AG04450 (cell line): Measurements from ENCODE around the gene SRPK2. TPM values are rescaled to one million over a fixed set of nuclear protein-coding genes. Genes with fewer than 3 reads are reported as not detected.
A peak's percentile ranks its signal among the peaks of the same experiment; 100 is the strongest.

ENCODE experiments used
- CTCF ChIA-PET: fragments of 300-600, 350-600 bp; formaldehyde crosslinking; extraction: SDS; loops from one replicate; lab custom pipeline; 2022; ENCODE audit warnings: antibody characterized with exemption, inconsistent platforms; lab: Charles Lee
- POLR2A ChIA-PET: fragments of 350-600 bp; formaldehyde crosslinking; extraction: SDS; loops from one replicate; lab custom pipeline; 2021; ENCODE audit warnings: antibody characterized with exemption, inconsistent platforms; lab: Yijun Ruan, JAX
- DNase-seq: peaks from one replicate; pipeline ENCODE4 v3.0.0-alpha.2; 2011; ENCODE audit warnings: low read depth, low spot score
- H3K27ac ChIP-seq: one replicate; pipeline ENCODE4 v1.5.1; 2012; ENCODE audit warnings: low read depth, low read length, control low read depth
- H3K27me3 ChIP-seq: one replicate; pipeline ENCODE4 v1.6.0; 2012; ENCODE audit warnings: low read length; ENCODE audit not compliant: control insufficient read depth, insufficient read depth
- H3K4me3 ChIP-seq: 2 replicates; pipeline ENCODE4 v1.5.1; 2011; ENCODE audit warnings: mild to moderate bottlenecking, low read depth, low read length, control low read depth
- H3K9me3 ChIP-seq: 2 replicates; pipeline ENCODE4 v1.5.1; 2012; ENCODE audit warnings: low read length; ENCODE audit not compliant: control insufficient read depth, insufficient read depth
- polyA plus RNA-seq: library from polyadenylated mRNA; depleted of rRNA; stranded (reverse); fragments of >200 nt; gene quantifications from 2 replicates; pipeline ENCODE4 v1.2.3, GENCODE V29; 2011
- TF ChIP-seq, protein P1 (sequence below): IDR thresholded peaks from 2 replicates; pipeline ENCODE4 v1.5.1; 2011; ENCODE audit warnings: low read depth, low read length, control low read depth, inconsistent platforms

SRPK2 gene
- polyA plus RNA-seq, 1 experiment, result 22.4 TPM

DNA sequence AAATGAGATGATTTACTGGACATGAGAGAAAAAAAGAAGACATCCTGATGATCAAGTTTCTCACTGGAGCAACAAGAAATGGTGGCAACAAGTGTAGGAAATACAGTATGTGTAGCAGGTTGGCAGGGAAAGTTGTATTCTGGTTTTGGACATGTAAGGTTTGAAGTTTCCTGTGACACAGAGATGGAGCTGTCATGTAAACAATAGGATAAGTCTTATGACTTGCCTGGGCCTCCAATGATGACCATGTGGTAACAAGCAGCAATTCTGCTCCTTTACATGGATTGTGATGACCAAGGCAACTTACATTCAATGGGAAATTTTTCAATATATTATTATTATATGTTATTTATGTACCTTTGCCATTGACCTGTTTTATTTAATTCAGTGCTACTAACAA, 249.3 kb downstream of the SRPK2 start:
- H3K27me3 ChIP-seq, result no peaks in the 10 kb centered on the region
- H3K9me3 ChIP-seq, result no peaks in the 10 kb centered on the region
- H3K4me3 ChIP-seq, result no peak overlapping the region
- H3K27ac ChIP-seq, result no peak overlapping the region
- CTCF ChIA-PET, result interaction anchor here (0.6 kb wide), 2 partner anchors 15 to 198 kb away, joined by 3 read pairs; no protein-coding TSS in a partner anchor
- DNase-seq, result no peak
- POLR2A ChIA-PET, result no interaction called here
- TF ChIP-seq, protein P1, sequence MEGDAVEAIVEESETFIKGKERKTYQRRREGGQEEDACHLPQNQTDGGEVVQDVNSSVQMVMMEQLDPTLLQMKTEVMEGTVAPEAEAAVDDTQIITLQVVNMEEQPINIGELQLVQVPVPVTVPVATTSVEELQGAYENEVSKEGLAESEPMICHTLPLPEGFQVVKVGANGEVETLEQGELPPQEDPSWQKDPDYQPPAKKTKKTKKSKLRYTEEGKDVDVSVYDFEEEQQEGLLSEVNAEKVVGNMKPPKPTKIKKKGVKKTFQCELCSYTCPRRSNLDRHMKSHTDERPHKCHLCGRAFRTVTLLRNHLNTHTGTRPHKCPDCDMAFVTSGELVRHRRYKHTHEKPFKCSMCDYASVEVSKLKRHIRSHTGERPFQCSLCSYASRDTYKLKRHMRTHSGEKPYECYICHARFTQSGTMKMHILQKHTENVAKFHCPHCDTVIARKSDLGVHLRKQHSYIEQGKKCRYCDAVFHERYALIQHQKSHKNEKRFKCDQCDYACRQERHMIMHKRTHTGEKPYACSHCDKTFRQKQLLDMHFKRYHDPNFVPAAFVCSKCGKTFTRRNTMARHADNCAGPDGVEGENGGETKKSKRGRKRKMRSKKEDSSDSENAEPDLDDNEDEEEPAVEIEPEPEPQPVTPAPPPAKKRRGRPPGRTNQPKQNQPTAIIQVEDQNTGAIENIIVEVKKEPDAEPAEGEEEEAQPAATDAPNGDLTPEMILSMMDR, result no peak

DNA sequence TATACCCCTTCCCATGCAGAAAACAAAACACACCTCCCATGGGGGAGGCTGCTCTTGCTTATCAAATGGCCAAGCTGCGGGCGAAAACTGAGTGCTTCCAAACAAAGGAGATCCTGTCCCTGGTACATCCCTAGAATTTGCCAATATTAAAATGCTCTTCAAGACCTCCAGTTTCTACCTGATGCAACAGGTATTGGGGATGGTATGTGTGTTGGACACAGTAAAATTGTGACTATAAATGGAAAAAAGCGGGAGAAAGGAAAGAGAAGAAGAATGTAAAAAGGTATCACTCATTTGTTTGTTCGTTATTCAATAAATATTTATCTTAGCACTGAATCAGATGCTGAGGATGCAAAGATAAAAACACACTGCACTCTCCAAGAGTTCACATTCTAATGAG, 250.8 kb downstream of the SRPK2 start:
- Histone ChIP-seq H3K27me3 (no peaks in the 10 kb centered on the region), H3K4me3 (no peak overlapping the region), H3K27ac (no peak overlapping the region), H3K9me3 (no peaks in the 10 kb centered on the region)
- DNase-seq, result no peak
- CTCF ChIA-PET, result no interaction called here
- TF ChIP-seq, protein P1, result no peak
- POLR2A ChIA-PET, result no interaction called here

DNA sequence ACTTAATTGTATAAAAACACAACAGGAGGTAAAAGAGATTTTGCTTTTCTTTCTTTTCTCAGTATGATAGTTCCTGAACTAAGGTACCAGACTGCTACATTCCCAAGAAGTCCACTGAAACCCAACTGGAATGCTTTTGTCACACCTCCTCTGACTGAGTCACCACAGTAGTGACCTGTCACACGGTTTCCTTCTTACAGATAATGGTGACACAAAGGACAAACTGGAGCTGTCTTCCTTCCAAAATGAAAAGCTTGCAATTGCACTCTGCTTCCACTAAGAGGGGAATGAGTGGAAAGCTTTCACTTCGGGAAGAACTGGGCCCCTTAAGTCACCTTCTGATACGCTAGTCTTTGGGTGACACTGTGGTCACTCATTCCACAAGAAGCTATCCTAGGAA, 252.5 kb downstream of the SRPK2 start:
- Histone ChIP-seq H3K27me3 (no peaks in the 10 kb centered on the region), H3K4me3 (no peak overlapping the region), H3K27ac (no peak overlapping the region), H3K9me3 (no peaks in the 10 kb centered on the region)
- no peak for DNase-seq
- TF ChIP-seq, protein P1, result peak; percentile 25; the same call in 1 of the 2 replicates
- ChIA-PET CTCF (interaction anchor here (1.0 kb wide), 1 partner anchor 216 kb away, joined by 3 read pairs; no protein-coding TSS in a partner anchor), POLR2A (no interaction called here)

DNA sequence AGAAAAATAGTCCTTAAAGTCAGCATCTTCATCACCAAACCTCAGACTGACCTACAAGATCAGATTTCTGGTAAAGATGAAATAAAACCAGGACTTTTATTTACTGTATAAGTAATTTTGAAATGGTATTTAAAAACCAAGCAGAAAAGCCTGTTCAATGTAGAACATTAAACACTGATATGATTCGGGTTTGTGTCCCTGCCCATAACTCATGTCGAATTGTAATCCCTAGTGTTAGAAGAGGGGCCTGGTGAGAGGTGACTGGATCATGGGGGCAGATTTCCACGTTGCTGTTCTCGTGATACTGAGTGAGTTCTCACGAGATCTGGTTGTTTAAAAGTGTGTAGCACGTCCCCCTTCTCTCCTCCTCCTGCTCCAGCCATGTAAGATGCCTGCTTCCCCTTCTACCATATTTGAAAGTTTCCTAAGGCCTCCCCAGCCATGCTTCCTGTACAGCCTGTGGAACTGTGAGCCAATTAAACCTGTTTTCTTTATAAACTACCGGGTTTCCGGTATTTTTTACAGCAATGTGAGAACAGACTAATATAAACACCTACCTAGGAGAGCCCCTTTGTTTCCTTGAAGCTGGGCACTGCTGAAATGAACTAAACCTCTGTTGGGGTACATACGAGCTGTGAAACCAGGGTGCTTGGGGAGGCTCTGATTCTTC, 254.6 kb downstream of the SRPK2 start:
- Histone ChIP-seq H3K27ac (no peak overlapping the region), H3K4me3 (no peak overlapping the region)

DNA sequence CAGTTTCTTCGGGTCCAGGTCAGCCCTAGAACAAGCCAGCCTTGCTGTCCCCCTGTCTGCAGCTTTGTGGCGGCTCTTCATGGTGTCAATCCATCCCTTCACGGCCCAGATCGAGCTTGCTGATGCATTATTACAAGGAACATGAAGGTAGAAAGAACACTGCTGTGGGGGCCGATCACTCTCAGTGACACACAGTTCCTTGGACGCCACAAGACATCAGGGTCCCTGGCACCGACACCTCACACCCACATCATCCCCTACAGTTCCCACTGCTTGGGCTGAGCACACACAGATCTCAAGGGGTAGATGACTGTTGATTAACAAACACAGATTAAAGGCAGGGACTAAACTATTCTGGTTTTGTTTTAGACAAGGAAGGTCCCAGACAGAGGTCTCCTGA, 255.4 kb downstream of the SRPK2 start:
- DNase-seq, result no peak
- POLR2A ChIA-PET, result no interaction called here
- CTCF ChIA-PET, result no interaction called here
- TF ChIP-seq, protein P1, result no peak
- no peak overlapping the region for H3K4me3 ChIP-seq
- no peak overlapping the region for H3K27ac ChIP-seq
- no peaks in the 10 kb centered on the region for H3K9me3 ChIP-seq
- H3K27me3 ChIP-seq, result no peaks in the 10 kb centered on the region

More for the DNA sequence above, 254.6 kb downstream of the SRPK2 start:
- CTCF ChIA-PET, result no interaction called here
- TF ChIP-seq, protein P1, result no peak
- no peak for DNase-seq
- POLR2A ChIA-PET, result no interaction called here
- Histone ChIP-seq H3K27me3 (no peaks in the 10 kb centered on the region), H3K9me3 (no peaks in the 10 kb centered on the region)
